SK-N-SH (cell line): ENCODE data around the gene CEP57. TPM values are rescaled to one million over a fixed set of nuclear protein-coding genes. Genes with fewer than 3 reads are reported as not detected.
"Not testable (repeated sequence)": the region's sequence is repeated elsewhere in the genome, so short reads cannot be mapped to it uniquely, and the experiment has no call there.

Experiments used
- CTCF ChIA-PET: fragments of 300-600, 350-600 bp; formaldehyde crosslinking; extraction: SDS; loops from one replicate; lab custom pipeline; 2021; lab: Yijun Ruan, JAX
- POLR2A ChIA-PET: fragments of 350-600 bp; sonication (Branson Sonifier 250); formaldehyde crosslinking; extraction: SDS; loops from one replicate; lab custom pipeline; 2020; ENCODE audit warnings: antibody characterized with exemption, inconsistent platforms; lab: Yijun Ruan, JAX
- DNase-seq: peaks from one replicate; pipeline ENCODE4 v3.0.0; 2012
- H2AFZ ChIP-seq: fragments of 200-600 bp; sonication (generic); 2 replicates; pipeline ENCODE4 v1.8.1; 2016; ENCODE audit warnings: antibody characterized with exemption, mild to moderate bottlenecking, low read depth
- H3F3A ChIP-seq: fragments of 200-600 bp; sonication (generic); replicated peaks from 2 replicates; pipeline ENCODE3; 2016; ENCODE audit warnings: antibody characterized with exemption, mild to moderate bottlenecking; ENCODE audit not compliant: insufficient read depth
- H3K27ac ChIP-seq, 2 experiments: fragments of 200-500 bp in 1 of 2; fragments of 200-600 bp in 1 of 2; sonication (Bioruptor generic) in 1 of 2; sonication (generic), shearing (Covaris generic) in 1 of 2; 2 replicates each; pipeline versions ENCODE4 v1.5.1 to v1.6.1; 2014 to 2016; ENCODE audit warnings: low read depth in 2 of 2, inconsistent platforms in 1 of 2, low read length in 1 of 2, mild to moderate bottlenecking in 1 of 2, mixed read lengths in 1 of 2
- H3K27me3 ChIP-seq: fragments of 200-600 bp; sonication (generic), shearing (Covaris generic); 2 replicates; pipeline ENCODE4 v1.6.1; 2016; ENCODE audit warnings: mixed run types; ENCODE audit not compliant: insufficient read depth
- H3K36me3 ChIP-seq, 2 experiments: fragments of 200-500 bp in 1 of 2; fragments of 200-600 bp in 1 of 2; sonication (Bioruptor generic) in 1 of 2; sonication (generic) in 1 of 2; replicated peaks in 1 of 2; 2 replicates each; pipeline versions ENCODE3 to v1.5.1; 2014 to 2016; ENCODE audit warnings: low read length in 1 of 2, mild to moderate bottlenecking in 1 of 2; ENCODE audit not compliant: insufficient read depth in 2 of 2, control insufficient read depth in 1 of 2
- H3K4me1 ChIP-seq, 2 experiments: fragments of 200-500 bp in 1 of 2; fragments of 200-600 bp in 1 of 2; sonication (Bioruptor generic) in 1 of 2; sonication (generic), shearing (Covaris generic) in 1 of 2; 2 replicates each; pipeline versions ENCODE4 v1.5.1 to v1.6.1; 2014 to 2016; ENCODE audit warnings: low read depth in 1 of 2, low read length in 1 of 2, mixed run types in 1 of 2; ENCODE audit not compliant: insufficient read depth in 2 of 2, control insufficient read depth in 1 of 2
- H3K4me2 ChIP-seq: fragments of 200-600 bp; sonication (generic), shearing (Covaris generic); 2 replicates; pipeline ENCODE4 v1.6.1; 2017; ENCODE audit warnings: mixed run types
- H3K4me3 ChIP-seq, 2 experiments: fragments of 200-500 bp in 1 of 2; fragments of 200-600 bp in 1 of 2; sonication (Bioruptor generic) in 1 of 2; sonication (generic), shearing (Covaris generic) in 1 of 2; 2 replicates each; pipeline versions ENCODE4 v1.5.1 to v1.8.1; 2014 to 2016; ENCODE audit warnings: low read depth in 2 of 2, inconsistent platforms in 1 of 2, low read length in 1 of 2, mild to moderate bottlenecking in 1 of 2, mixed read lengths in 1 of 2, moderate library complexity in 1 of 2
- H3K79me2 ChIP-seq: fragments of 200-600 bp; sonication (generic); 2 replicates; pipeline ENCODE4 v1.8.1; 2017; ENCODE audit warnings: mild to moderate bottlenecking; ENCODE audit not compliant: insufficient read depth
- H3K9ac ChIP-seq: fragments of 200-600 bp; sonication (generic); 2 replicates; pipeline ENCODE4 v1.6.1; 2017; ENCODE audit warnings: mixed run types
- H3K9me2 ChIP-seq: fragments of 200-600 bp; sonication (generic); 2 replicates; pipeline ENCODE4 v1.6.1; 2017; ENCODE audit warnings: mixed run types
- H3K9me3 ChIP-seq: fragments of 200-600 bp; sonication (generic); 2 replicates; pipeline ENCODE4 v1.6.1; 2017; ENCODE audit warnings: mixed run types, mild to moderate bottlenecking, moderate library complexity
- H4K20me1 ChIP-seq: fragments of 200-600 bp; sonication (generic); 2 replicates; pipeline ENCODE4 v1.6.1; 2017; ENCODE audit warnings: mild to moderate bottlenecking, mixed run types; ENCODE audit not compliant: insufficient read depth
- CHD2 ChIP-seq: fragments of 150-350 bp; IDR thresholded peaks from 2 replicates; pipeline ENCODE4 v1.6.1; 2018; ENCODE audit warnings: low read length; ENCODE audit not compliant: partially characterized antibody
- ELF1 ChIP-seq: IDR thresholded peaks from 2 replicates; pipeline ENCODE4 v1.4.0; 2012
- EP300 ChIP-seq, 2 experiments: IDR thresholded peaks; 2 replicates each; pipeline versions ENCODE4 v1.4.0 to v1.6.1; 2012; ENCODE audit warnings: borderline replicate concordance in 1 of 2, low read depth in 1 of 2, low read length in 1 of 2
- FOXJ3 ChIP-seq: sonication (generic); formaldehyde crosslinking; IDR thresholded peaks from 2 replicates; pipeline ENCODE4 v1.5.1; 2020; ENCODE audit warnings: mild to moderate bottlenecking, missing genetic modification reagents
- FOXM1 ChIP-seq: IDR thresholded peaks from 2 replicates; pipeline ENCODE4 v1.4.0; 2012; ENCODE audit warnings: low read depth, mild to moderate bottlenecking
- JUND ChIP-seq: IDR thresholded peaks from 2 replicates; pipeline ENCODE4 v1.4.0; 2012
- MEF2A ChIP-seq: IDR thresholded peaks from 2 replicates; pipeline ENCODE4 v1.4.0; 2012; ENCODE audit warnings: low read depth, borderline replicate concordance
- MXI1 ChIP-seq: IDR thresholded peaks from 2 replicates; pipeline ENCODE4 v1.6.1; 2012; ENCODE audit warnings: mild to moderate bottlenecking, low read depth, low read length, improper control_type of control experiment
- POLR2AphosphoS5 ChIP-seq: IDR thresholded peaks from 2 replicates; pipeline ENCODE4 v1.6.1; 2012; ENCODE audit warnings: low read depth, low read length
- RCOR1 ChIP-seq: fragments of 150-350 bp; IDR thresholded peaks from 2 replicates; pipeline ENCODE4 v1.6.1; 2017; ENCODE audit warnings: antibody characterized with exemption, low read length
- RFX5 ChIP-seq: IDR thresholded peaks from 2 replicates; pipeline ENCODE4 v1.6.1; 2012; ENCODE audit warnings: mild to moderate bottlenecking, improper control_type of control experiment, low read length
- SMC3 ChIP-seq: IDR thresholded peaks from 2 replicates; pipeline ENCODE4 v1.6.1; 2012; ENCODE audit warnings: low read depth, low read length, improper control_type of control experiment
- TAF1 ChIP-seq: IDR thresholded peaks from 2 replicates; pipeline ENCODE4 v1.6.1; 2012; ENCODE audit warnings: low read depth, mild to moderate bottlenecking, low read length, moderate library complexity, borderline replicate concordance
- TCF12 ChIP-seq: IDR thresholded peaks from 2 replicates; pipeline ENCODE4 v1.4.0; 2012
- YY1 ChIP-seq: IDR thresholded peaks from 2 replicates; pipeline ENCODE4 v1.4.0; 2012; ENCODE audit warnings: low read depth, mild to moderate bottlenecking
- WGBS: methylation state at CpG from one replicate; pipeline ENCODE4 v1.1.6; 2017; ENCODE audit warnings: low lambda C conversion rate; 5-methylcytosine and 5-hydroxymethylcytosine counted together
- polyA plus RNA-seq, 3 experiments: library from polyadenylated mRNA; depleted of rRNA; stranded (reverse); fragments of >200 nt; gene quantifications; 2 replicates each; pipeline ENCODE4 v1.2.3, GENCODE V29; 2012
- TF ChIP-seq, protein P1 (sequence below): IDR thresholded peaks from 2 replicates; pipeline ENCODE4 v1.4.0; 2012; ENCODE audit warnings: low read depth
- TF ChIP-seq, protein P2 (sequence below): IDR thresholded peaks from 2 replicates; pipeline ENCODE4; 2012
- TF ChIP-seq, protein P3 (sequence below): IDR thresholded peaks from 2 replicates; pipeline ENCODE4 v1.4.0; 2012; ENCODE audit warnings: low read depth, borderline replicate concordance

CEP57 gene
- polyA plus RNA-seq, 1 of the 3 experiments (the other 2 are of a cell fraction), result 12.2 TPM

DNA sequence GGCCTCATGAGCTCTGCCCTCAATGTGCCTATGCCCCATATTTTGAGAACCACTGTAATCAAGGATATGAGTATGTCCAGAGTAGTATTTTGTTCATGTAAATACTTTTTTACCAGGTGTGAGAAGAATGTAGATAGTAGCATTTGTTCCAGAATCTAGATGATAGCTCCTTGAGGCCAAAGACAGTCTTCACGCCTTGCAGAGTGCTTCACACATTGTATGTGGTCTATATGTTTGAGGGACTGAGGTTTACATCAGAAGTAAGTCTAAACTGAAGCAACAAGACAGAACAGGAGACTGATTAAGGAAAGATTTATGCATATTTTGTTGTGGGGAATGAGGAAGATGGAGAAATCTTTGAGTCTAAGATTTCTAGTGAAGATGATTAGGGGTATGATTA, 12.5 kb downstream of the CEP57 start (continued):
- TF ChIP-seq, protein P1, sequence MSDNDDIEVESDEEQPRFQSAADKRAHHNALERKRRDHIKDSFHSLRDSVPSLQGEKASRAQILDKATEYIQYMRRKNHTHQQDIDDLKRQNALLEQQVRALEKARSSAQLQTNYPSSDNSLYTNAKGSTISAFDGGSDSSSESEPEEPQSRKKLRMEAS, result no peak
- TF ChIP-seq EP300 (IDR thresholded peaks at IDR 0.05; ENCODE audit: borderline replicate concordance in 1 of 2, low read depth in 1 of 2, low read length in 1 of 2) (no peak), TAF1 (no peak), JUND (no peak), ELF1 (no peak)

DNA sequence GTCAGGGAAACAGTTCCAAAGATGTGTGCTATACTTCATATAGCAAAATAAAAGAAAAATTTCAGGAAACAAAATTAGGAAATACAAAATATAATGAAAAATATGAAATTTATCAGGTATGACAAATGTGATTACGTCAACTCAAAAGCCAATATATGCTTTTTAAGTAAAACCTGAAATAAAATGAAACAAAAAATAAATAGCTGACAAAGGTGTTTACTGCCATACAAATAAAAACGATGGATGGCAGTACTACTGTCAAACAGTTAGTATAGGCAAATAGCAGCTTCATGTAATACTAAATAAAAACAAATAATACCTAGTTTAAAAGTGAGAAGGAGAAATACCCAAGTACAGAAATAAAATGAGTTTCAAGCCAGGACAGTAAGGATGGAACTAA, 13.7 kb downstream of the CEP57 start:
- no peak overlapping the region for H2AFZ ChIP-seq
- H3K27me3 ChIP-seq, result no peaks in the 10 kb centered on the region
- DNase-seq, result no peak
- H3K9me2 ChIP-seq, result no peaks in the 10 kb centered on the region
- no peak for TF ChIP-seq FOXM1
- TF ChIP-seq POLR2AphosphoS5, result no peak
- TF ChIP-seq CHD2, result no peak
- no peak for TF ChIP-seq FOXJ3
- TF ChIP-seq, protein P1, result no peak
- TF ChIP-seq JUND, result no peak
- no peak for TF ChIP-seq MXI1
- TF ChIP-seq ELF1, result no peak
- no peak for TF ChIP-seq MEF2A
- no peak for TF ChIP-seq RFX5
- TF ChIP-seq, protein P2, sequence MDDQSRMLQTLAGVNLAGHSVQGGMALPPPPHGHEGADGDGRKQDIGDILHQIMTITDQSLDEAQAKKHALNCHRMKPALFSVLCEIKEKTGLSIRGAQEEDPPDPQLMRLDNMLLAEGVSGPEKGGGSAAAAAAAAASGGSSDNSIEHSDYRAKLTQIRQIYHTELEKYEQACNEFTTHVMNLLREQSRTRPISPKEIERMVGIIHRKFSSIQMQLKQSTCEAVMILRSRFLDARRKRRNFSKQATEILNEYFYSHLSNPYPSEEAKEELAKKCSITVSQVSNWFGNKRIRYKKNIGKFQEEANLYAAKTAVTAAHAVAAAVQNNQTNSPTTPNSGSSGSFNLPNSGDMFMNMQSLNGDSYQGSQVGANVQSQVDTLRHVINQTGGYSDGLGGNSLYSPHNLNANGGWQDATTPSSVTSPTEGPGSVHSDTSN, result no peak
- ChIA-PET CTCF (interaction anchor here (0.9 to 1.4 kb wide), 3 partner anchors 13 to 33 kb away, joined by 3 read pairs; no protein-coding TSS in a partner anchor), POLR2A (no interaction called here)
- peaks cover 50 to 64% of the 10 kb centered on the region in 2 experiments for H3K36me3 ChIP-seq
- no peak overlapping the region for H3K4me3 ChIP-seq
- no peaks in the 10 kb centered on the region; a peak in 1 of 4 replicates for H3K4me1 ChIP-seq
- no peak overlapping the region for H3K27ac ChIP-seq
- 96% methylated on average over 2 of the region's 2 CpGs for WGBS
- H3K9me3 ChIP-seq, result no peaks in the 10 kb centered on the region
- H3F3A ChIP-seq, result no peaks in the 10 kb centered on the region
- peaks cover under 1% of the 10 kb centered on the region; the same call in 1 of the 2 replicates for H3K79me2 ChIP-seq
- no peak overlapping the region for H3K9ac ChIP-seq
- H4K20me1 ChIP-seq, result no peaks in the 10 kb centered on the region
- H3K4me2 ChIP-seq, result no peak overlapping the region

DNA sequence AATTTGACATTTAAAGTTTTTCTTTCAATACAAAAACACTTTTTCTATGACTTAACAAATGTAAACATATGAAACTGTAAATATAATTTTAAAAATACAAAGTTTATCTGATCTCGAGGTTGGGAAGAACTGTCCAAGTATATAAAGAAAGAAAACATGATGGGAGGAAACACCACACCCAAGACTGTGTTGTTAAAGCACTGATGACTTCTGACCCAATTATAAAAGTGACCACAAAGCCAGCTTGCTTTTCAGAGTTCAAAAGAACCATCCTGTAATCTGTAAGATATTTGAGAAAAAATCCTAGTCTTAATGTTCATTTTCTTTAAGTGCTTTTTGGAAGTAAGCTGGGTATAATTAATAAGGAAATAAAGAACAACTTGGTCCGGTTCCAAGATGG, 15.6 kb downstream of the CEP57 start:
- H3K4me3 ChIP-seq, result no peak overlapping the region
- no peak overlapping the region for H3K9ac ChIP-seq
- ChIA-PET CTCF (interaction anchor here (2.0 kb wide), 1 partner anchor 30 kb away, joined by 6 read pairs; no protein-coding TSS in a partner anchor), POLR2A (no interaction called here)
- H3F3A ChIP-seq, result no peaks in the 10 kb centered on the region
- no peak overlapping the region for H3K4me2 ChIP-seq
- H3K9me3 ChIP-seq, result no peaks in the 10 kb centered on the region
- no peaks in the 10 kb centered on the region; the same call in 1 of the 2 replicates for H3K79me2 ChIP-seq
- H3K4me1 ChIP-seq, result no peaks in the 10 kb centered on the region
- no peak overlapping the region for H2AFZ ChIP-seq
- DNase-seq, result no peak
- H4K20me1 ChIP-seq, result no peaks in the 10 kb centered on the region
- H3K27ac ChIP-seq, result no peak overlapping the region
- 95% methylated on average over 2 of the region's 2 CpGs for WGBS
- peaks cover 39 to 57% of the 10 kb centered on the region in 2 experiments for H3K36me3 ChIP-seq
- TF ChIP-seq RCOR1 (no peak), EP300 (IDR thresholded peaks at IDR 0.05; ENCODE audit: borderline replicate concordance in 1 of 2, low read depth in 1 of 2, low read length in 1 of 2) (no peak), YY1 (no peak), TCF12 (no peak), TAF1 (no peak), SMC3 (no peak)
- TF ChIP-seq, protein P3, sequence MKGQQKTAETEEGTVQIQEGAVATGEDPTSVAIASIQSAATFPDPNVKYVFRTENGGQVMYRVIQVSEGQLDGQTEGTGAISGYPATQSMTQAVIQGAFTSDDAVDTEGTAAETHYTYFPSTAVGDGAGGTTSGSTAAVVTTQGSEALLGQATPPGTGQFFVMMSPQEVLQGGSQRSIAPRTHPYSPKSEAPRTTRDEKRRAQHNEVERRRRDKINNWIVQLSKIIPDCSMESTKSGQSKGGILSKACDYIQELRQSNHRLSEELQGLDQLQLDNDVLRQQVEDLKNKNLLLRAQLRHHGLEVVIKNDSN, result no peak
- H3K27me3 ChIP-seq, result no peaks in the 10 kb centered on the region
- H3K9me2 ChIP-seq, result no peaks in the 10 kb centered on the region

DNA sequence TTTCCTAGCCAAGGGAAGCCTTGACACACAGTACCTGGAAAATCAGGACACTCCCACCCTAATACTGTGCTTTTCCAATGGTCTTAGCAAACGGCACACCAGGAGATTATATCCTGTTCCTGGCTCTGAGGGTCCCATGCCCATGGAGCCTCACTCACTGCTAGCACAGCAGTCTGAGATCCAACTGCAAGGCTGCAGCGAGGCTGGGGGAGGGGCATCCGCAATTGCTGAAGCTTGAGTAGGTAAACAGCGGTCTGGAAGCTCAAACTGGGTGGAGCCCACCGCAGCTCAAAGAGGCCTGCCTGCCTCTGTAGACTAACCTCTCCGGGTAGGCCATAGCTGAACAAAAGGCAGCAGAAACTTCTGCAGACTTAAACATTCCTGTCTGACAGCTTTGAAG, 16.2 kb downstream of the CEP57 start:
- POLR2A ChIA-PET, H3K9me3 ChIP-seq, H3K9me2 ChIP-seq, H3K27me3 ChIP-seq, H3K79me2 ChIP-seq, H3K4me1 ChIP-seq, H4K20me1 ChIP-seq, H3K4me3 ChIP-seq, H2AFZ ChIP-seq, DNase-seq, H3K27ac ChIP-seq, H3K4me2 ChIP-seq, H3F3A ChIP-seq, H3K9ac ChIP-seq: not testable (repeated sequence)
- 95% methylated on average over 6 of the region's 6 CpGs for WGBS
- H3K36me3 ChIP-seq, result peaks cover 33 to 51% of the 10 kb centered on the region in 2 experiments
- CTCF ChIA-PET, result interaction anchor here (2.0 kb wide), 1 partner anchor 29 kb away, joined by 6 read pairs; no protein-coding TSS in a partner anchor
